Astrocyte (in vitro differentiated cells and primary cell): ENCODE measurements around the gene ZNF407. TPM values are rescaled to one million over a fixed set of nuclear protein-coding genes. Genes with fewer than 3 reads are reported as not detected.

Experiments used
- DNase-seq: peaks from one replicate; pipeline ENCODE4 v3.0.0-alpha.2; 2010; ENCODE audit warnings: low read depth
- FAIRE-seq: peaks from 2 replicates; lab custom pipeline; 2011; peaks lifted over from hg19 to GRCh38; lab: Jason Lieb, UNC
- H2AFZ ChIP-seq: 2 replicates; pipeline ENCODE4 v1.6.0; 2012; ENCODE audit warnings: low read depth, low read length, inconsistent platforms
- H3K27ac ChIP-seq: 2 replicates; pipeline ENCODE4 v1.5.1; 2011; ENCODE audit warnings: low read depth, low read length, inconsistent platforms
- H3K27me3 ChIP-seq: 2 replicates; pipeline ENCODE4 v1.6.0; 2011; ENCODE audit warnings: low read length, inconsistent platforms; ENCODE audit not compliant: insufficient read depth
- H3K36me3 ChIP-seq: 2 replicates; pipeline ENCODE4 v1.5.1; 2011; ENCODE audit warnings: low read length, inconsistent platforms; ENCODE audit not compliant: insufficient read depth
- H3K4me1 ChIP-seq: 2 replicates; pipeline ENCODE4 v1.5.1; 2011; ENCODE audit warnings: low read length, inconsistent platforms; ENCODE audit not compliant: insufficient read depth
- H3K4me2 ChIP-seq: 2 replicates; pipeline ENCODE4 v1.6.0; 2012; ENCODE audit warnings: low read length, inconsistent platforms
- H3K4me3 ChIP-seq: 2 replicates; pipeline ENCODE4 v1.5.1; 2011; ENCODE audit warnings: low read depth, mild to moderate bottlenecking, low read length, inconsistent platforms; ENCODE audit not compliant: insufficient read depth
- H3K79me2 ChIP-seq: 2 replicates; pipeline ENCODE4 v1.6.0; 2012; ENCODE audit warnings: mild to moderate bottlenecking, low read length, inconsistent platforms; ENCODE audit not compliant: insufficient read depth
- H3K9ac ChIP-seq: 2 replicates; pipeline ENCODE4 v1.6.0; 2012; ENCODE audit warnings: mild to moderate bottlenecking, low read length, inconsistent platforms
- H3K9me3 ChIP-seq: 2 replicates; pipeline ENCODE4 v1.5.1; 2012; ENCODE audit warnings: low read depth, mild to moderate bottlenecking, low read length, inconsistent platforms; ENCODE audit not compliant: insufficient read depth
- H4K20me1 ChIP-seq: 2 replicates; pipeline ENCODE4 v1.6.0; 2012; ENCODE audit warnings: low read length, inconsistent platforms; ENCODE audit not compliant: insufficient read depth
- H3K27ac Mint-ChIP-seq: one replicate; pipeline ENCODE4 v1.8.0; 2021; ENCODE audit warnings: mild to moderate bottlenecking, mixed read lengths; ENCODE audit not compliant: unreplicated experiment
- H3K27me3 Mint-ChIP-seq: one replicate; pipeline ENCODE4 v1.8.0; 2021; ENCODE audit warnings: low read depth, mixed read lengths; ENCODE audit not compliant: unreplicated experiment
- H3K36me3 Mint-ChIP-seq: one replicate; pipeline ENCODE4 v1.8.0; 2021; ENCODE audit warnings: low read depth, mixed read lengths; ENCODE audit not compliant: unreplicated experiment
- H3K4me1 Mint-ChIP-seq: one replicate; pipeline ENCODE4 v1.8.0; 2021; ENCODE audit warnings: low read depth, mixed read lengths; ENCODE audit not compliant: unreplicated experiment
- H3K4me3 Mint-ChIP-seq: one replicate; pipeline ENCODE4 v1.8.0; 2021; ENCODE audit warnings: mild to moderate bottlenecking, moderate library complexity, mixed read lengths; ENCODE audit not compliant: unreplicated experiment
- H3K9me3 Mint-ChIP-seq: one replicate; pipeline ENCODE4 v1.8.0; 2021; ENCODE audit warnings: mild to moderate bottlenecking, mixed read lengths; ENCODE audit not compliant: unreplicated experiment
- EZH2 ChIP-seq: IDR thresholded peaks from 2 replicates; pipeline ENCODE4 v1.6.1; 2012; ENCODE audit warnings: mild to moderate bottlenecking, low read length, inconsistent platforms; ENCODE audit not compliant: insufficient read depth
- total RNA-seq: library from RNA; stranded (reverse); gene quantifications from 2 replicates; pipeline ENCODE4 v1.2.1, GENCODE V29; 2021
- TF ChIP-seq, protein P1 (sequence below): IDR thresholded peaks from 2 replicates; pipeline ENCODE4 v1.5.1; 2011; ENCODE audit warnings: low read depth, mild to moderate bottlenecking, inconsistent platforms, low read length, moderate library complexity; ENCODE audit not compliant: insufficient read depth

Gene ZNF407
- total RNA-seq, 1 donor from 2014 or later, result 13.8 TPM

DNA sequence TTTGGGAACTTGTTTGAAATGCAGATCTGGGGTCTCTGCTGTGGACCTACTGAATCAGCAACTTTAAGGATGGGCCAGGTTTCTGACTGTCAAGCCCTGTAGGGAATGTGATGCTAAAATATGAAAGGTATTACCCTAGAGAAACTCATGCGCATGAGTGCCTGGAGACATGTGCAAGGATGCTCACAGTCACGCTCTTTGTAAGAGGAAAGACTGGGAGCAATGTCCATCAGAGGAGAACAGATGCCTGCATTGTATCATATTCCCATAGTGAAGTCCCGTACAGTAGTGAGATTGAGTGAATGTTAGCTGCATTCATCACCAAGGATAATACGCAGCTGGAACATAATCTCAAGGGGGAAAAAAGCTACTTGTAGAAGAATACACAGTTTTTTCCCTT is 14.1 kb downstream of the ZNF407 start:
- H3K27me3 Mint-ChIP-seq, result no peaks in the 10 kb centered on the region
- FAIRE-seq, result no peak
- no peak overlapping the region for H2AFZ ChIP-seq

DNA sequence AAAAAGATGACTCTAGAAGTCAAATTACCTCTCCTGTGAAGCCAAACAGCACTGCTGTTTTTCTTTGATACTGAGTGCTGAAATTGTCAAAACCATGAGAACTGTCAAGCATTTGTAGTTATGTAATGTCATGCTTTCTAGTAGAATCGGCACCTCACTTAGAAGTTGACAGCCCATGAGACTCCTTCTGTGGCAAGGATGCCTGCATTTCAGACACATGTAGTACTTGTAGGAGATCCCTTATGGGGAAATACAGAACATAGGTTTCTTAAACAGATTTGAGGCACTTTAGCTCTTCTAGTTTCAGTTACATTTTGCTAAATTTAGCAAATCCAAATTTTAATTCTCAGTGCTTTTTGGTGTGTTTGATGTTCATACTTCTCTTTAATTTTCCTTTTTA is 15.7 kb downstream of the ZNF407 start:
- Histone ChIP-seq H3K9ac (no peak overlapping the region), H4K20me1 (peaks cover 73% of the 10 kb centered on the region), H3K4me2 (no peak overlapping the region), H3K27ac (no peak overlapping the region), H3K79me2 (peaks cover 63% of the 10 kb centered on the region), H3K27me3 (no peaks in the 10 kb centered on the region), H3K9me3 (no peaks in the 10 kb centered on the region), H3K4me1 (no peaks in the 10 kb centered on the region), H3K4me3 (no peak overlapping the region), H3K36me3 (no peaks in the 10 kb centered on the region), H2AFZ (no peak overlapping the region)
- Mint-ChIP-seq H3K27me3 (no peaks in the 10 kb centered on the region), H3K36me3 (peaks cover 3% of the 10 kb centered on the region), H3K9me3 (no peaks in the 10 kb centered on the region), H3K27ac (no peak overlapping the region), H3K4me1 (peaks cover 1% of the 10 kb centered on the region), H3K4me3 (no peak overlapping the region)
- no peak for DNase-seq
- TF ChIP-seq, protein P1, sequence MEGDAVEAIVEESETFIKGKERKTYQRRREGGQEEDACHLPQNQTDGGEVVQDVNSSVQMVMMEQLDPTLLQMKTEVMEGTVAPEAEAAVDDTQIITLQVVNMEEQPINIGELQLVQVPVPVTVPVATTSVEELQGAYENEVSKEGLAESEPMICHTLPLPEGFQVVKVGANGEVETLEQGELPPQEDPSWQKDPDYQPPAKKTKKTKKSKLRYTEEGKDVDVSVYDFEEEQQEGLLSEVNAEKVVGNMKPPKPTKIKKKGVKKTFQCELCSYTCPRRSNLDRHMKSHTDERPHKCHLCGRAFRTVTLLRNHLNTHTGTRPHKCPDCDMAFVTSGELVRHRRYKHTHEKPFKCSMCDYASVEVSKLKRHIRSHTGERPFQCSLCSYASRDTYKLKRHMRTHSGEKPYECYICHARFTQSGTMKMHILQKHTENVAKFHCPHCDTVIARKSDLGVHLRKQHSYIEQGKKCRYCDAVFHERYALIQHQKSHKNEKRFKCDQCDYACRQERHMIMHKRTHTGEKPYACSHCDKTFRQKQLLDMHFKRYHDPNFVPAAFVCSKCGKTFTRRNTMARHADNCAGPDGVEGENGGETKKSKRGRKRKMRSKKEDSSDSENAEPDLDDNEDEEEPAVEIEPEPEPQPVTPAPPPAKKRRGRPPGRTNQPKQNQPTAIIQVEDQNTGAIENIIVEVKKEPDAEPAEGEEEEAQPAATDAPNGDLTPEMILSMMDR, result no peak
- TF ChIP-seq EZH2, result no peak
- peak; percentile 26 for FAIRE-seq

More for the DNA sequence above, 14.1 kb downstream of the ZNF407 start:
- Histone ChIP-seq H3K79me2 (peaks cover 64% of the 10 kb centered on the region), H4K20me1 (peaks cover 67% of the 10 kb centered on the region), H3K36me3 (no peaks in the 10 kb centered on the region), H3K9me3 (no peaks in the 10 kb centered on the region), H3K4me2 (no peak overlapping the region), H3K9ac (no peak overlapping the region), H3K27me3 (no peaks in the 10 kb centered on the region), H3K27ac (no peak overlapping the region), H3K4me3 (no peak overlapping the region), H3K4me1 (no peaks in the 10 kb centered on the region)
- H3K9me3 Mint-ChIP-seq, result no peaks in the 10 kb centered on the region
- peaks cover 3% of the 10 kb centered on the region for H3K36me3 Mint-ChIP-seq
- peaks cover 1% of the 10 kb centered on the region for H3K4me1 Mint-ChIP-seq
- H3K4me3 Mint-ChIP-seq, result no peak overlapping the region
- DNase-seq, result no peak
- no peak for TF ChIP-seq EZH2
- TF ChIP-seq, protein P1, result no peak
- no peak overlapping the region for H3K27ac Mint-ChIP-seq

DNA sequence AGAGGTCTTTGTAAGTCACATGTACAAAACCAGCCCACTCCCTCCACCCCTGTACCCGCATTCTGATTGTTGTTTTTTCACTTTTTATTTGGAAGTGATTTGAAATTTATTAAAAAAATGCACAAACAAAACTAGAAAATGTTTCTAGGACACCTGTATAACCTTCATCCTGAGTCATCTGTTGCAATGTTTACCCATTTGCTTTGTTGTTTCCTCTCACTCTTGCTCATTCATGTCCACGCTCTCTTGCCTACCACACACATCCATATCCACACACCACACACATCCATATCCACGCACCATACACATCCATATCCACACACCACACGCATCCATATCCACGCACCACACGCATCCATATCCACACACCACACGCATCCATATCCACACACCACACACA is 18.8 kb downstream of the ZNF407 start:
- Histone ChIP-seq H3K27ac (no peak overlapping the region), H4K20me1 (peaks cover 66% of the 10 kb centered on the region), H2AFZ (no peak overlapping the region), H3K4me3 (no peak overlapping the region), H3K4me2 (no peak overlapping the region), H3K27me3 (no peaks in the 10 kb centered on the region), H3K4me1 (no peaks in the 10 kb centered on the region), H3K79me2 (peaks cover 57% of the 10 kb centered on the region), H3K9ac (no peak overlapping the region), H3K9me3 (no peaks in the 10 kb centered on the region), H3K36me3 (no peaks in the 10 kb centered on the region)
- Mint-ChIP-seq H3K27ac (no peak overlapping the region), H3K36me3 (peaks cover 3% of the 10 kb centered on the region), H3K4me1 (peaks cover 4% of the 10 kb centered on the region), H3K9me3 (no peaks in the 10 kb centered on the region), H3K27me3 (no peaks in the 10 kb centered on the region), H3K4me3 (no peak overlapping the region)
- no peak for FAIRE-seq
- no peak for DNase-seq
- no peak for TF ChIP-seq EZH2
- TF ChIP-seq, protein P1, result no peak
